ENCODE measurements around the gene DHRS11.
"Not testable (repeated sequence)": the region's sequence is repeated elsewhere in the genome, so short reads cannot be mapped to it uniquely, and the experiment has no call there.

The DHRS11 gene

GRCh38 chr17:36594626-36595401, 3.1 kb downstream of the DHRS11 start:
- no peak for DNase-seq

- DNase-seq: no peak
These were observed 5.5 kb downstream of the DHRS11 start for GRCh38 chr17:36597226-36597625.

GRCh38 chr17:36597866-36598777, 6.4 kb downstream of the DHRS11 start:
- DNase-seq: no peak

- DNase-seq: no peak
These were observed 7.3 kb downstream of the DHRS11 start for GRCh38 chr17:36598951-36599401.

- DNase-seq: no peak
These were observed 8.0 kb downstream of the DHRS11 start for GRCh38 chr17:36599546-36600250.

- DNase-seq: no peak
These were observed 8.8 kb downstream of the DHRS11 start for GRCh38 chr17:36600465-36600864.

- peak; percentile 19 for DNase-seq
These were observed 9.2 kb downstream of the DHRS11 start for GRCh38 chr17:36600936-36601302.

GRCh38 chr17:36601303-36602029, 9.8 kb downstream of the DHRS11 start, which contains the start of gene MRM1:
Gene MRM1 (plus strand): TSS chr17:36601583. CDS start chr17:36601811, 228 bp downstream.
- DNase-seq: peak; percentile 89

- no peak for DNase-seq
These were observed 10.5 kb downstream of the DHRS11 start for GRCh38 chr17:36602030-36602748.

- peak; percentile 54 for DNase-seq
These were observed 11.3 kb downstream of the DHRS11 start for GRCh38 chr17:36602924-36603384.

GRCh38 chr17:36605028-36605427, 13.3 kb downstream of the DHRS11 start:
- not testable (repeated sequence) for DNase-seq

- no peak for DNase-seq
These were observed 16.6 kb downstream of the DHRS11 start for GRCh38 chr17:36608280-36608679.

- DNase-seq: no peak
These were observed 17.3 kb downstream of the DHRS11 start for GRCh38 chr17:36608794-36609497.

GRCh38 chr17:36609498-36609862, 17.8 kb downstream of the DHRS11 start:
- no peak for DNase-seq

- DNase-seq: no peak
These were observed 18.8 kb downstream of the DHRS11 start for GRCh38 chr17:36610474-36610873.

GRCh38 chr17:36611345-36612072, 19.8 kb downstream of the DHRS11 start:
- no peak for DNase-seq

GRCh38 chr17:36612323-36612722, 20.6 kb downstream of the DHRS11 start:
- no peak for DNase-seq

- no peak for DNase-seq
These were observed 21.5 kb downstream of the DHRS11 start for GRCh38 chr17:36613155-36613554.

- DNase-seq: no peak
These were observed 22.4 kb downstream of the DHRS11 start for GRCh38 chr17:36614081-36614480.

- no peak for DNase-seq
These were observed 23.3 kb downstream of the DHRS11 start for GRCh38 chr17:36614933-36615332.
